Skeletal muscle tissue (tissue), 5 donors: ENCODE results near the gene SLC43A1. TPM values are rescaled to one million over a fixed set of nuclear protein-coding genes. Genes with fewer than 3 reads are reported as not detected.

Source experiments
- H3K27ac ChIP-seq: one replicate; pipeline ENCODE4 v1.7.0; 2013; ENCODE audit warnings: mild to moderate bottlenecking, low read depth, low read length, inconsistent platforms
- H3K27me3 ChIP-seq, 3 donors: one replicate each; pipeline ENCODE4 v1.7.0; 2013; ENCODE audit warnings: low read length in 3 of 3; ENCODE audit not compliant: control insufficient read depth in 3 of 3, insufficient read depth in 3 of 3
- H3K36me3 ChIP-seq, 3 donors: one replicate each; pipeline ENCODE4 v1.7.0; 2013; ENCODE audit warnings: low read length in 3 of 3; ENCODE audit not compliant: control insufficient read depth in 3 of 3, insufficient read depth in 3 of 3
- H3K4me1 ChIP-seq, 3 donors: one replicate each; pipeline ENCODE4 v1.7.0; 2013; ENCODE audit warnings: low read length in 3 of 3, mild to moderate bottlenecking in 3 of 3; ENCODE audit not compliant: control insufficient read depth in 3 of 3, insufficient read depth in 3 of 3
- H3K4me3 ChIP-seq, 3 donors: one replicate each; pipeline ENCODE4 v1.7.0; 2013; ENCODE audit warnings: low read length in 3 of 3
- H3K9ac ChIP-seq, 3 donors: one replicate each; pipeline ENCODE4 v1.7.0; 2013; ENCODE audit warnings: low read length in 3 of 3, mild to moderate bottlenecking in 3 of 3, moderate library complexity in 2 of 3, low read depth in 1 of 3
- H3K9me3 ChIP-seq, 3 donors: one replicate each; pipeline ENCODE4 v1.7.0; 2013; ENCODE audit warnings: low read length in 3 of 3; ENCODE audit not compliant: control insufficient read depth in 3 of 3
- small RNA-seq: library from RNA; depleted of rRNA; stranded (forward); fragments of <200 nt; gene quantifications from one replicate; pipeline ENCODE3, GENCODE V24; 2014
- total RNA-seq: library from RNA; depleted of rRNA; stranded (reverse); fragments of >200 nt; gene quantifications from one replicate; pipeline ENCODE4 v1.2.3, GENCODE V29; 2014
- donor health status: Osteomylitis.

SLC43A1 gene
- total RNA-seq, 1 donor from 2014 or later: 18.3 TPM

DNA sequence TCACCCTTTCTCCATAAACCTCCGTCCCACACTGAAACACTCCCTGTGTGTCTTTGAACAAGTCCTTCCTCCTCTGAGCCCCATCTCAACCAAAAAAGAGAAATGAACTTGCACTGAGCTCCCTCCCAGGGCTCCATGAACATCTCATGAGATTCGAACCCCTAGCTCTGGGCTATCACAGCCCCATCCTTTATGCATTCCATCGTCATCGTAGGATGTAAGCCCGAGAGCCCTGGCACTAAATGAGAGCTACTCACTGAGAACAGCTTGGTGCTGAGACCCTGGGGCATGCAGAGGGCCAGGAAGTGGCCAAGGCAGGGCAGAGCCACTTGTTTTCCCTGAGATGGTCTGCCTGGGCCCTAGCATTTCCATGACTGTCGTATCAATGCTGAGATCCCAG is 75.7 kb downstream of the SLC43A1 start:
- no peak overlapping the region for H3K4me3 ChIP-seq
- H3K36me3 ChIP-seq: no peaks in the 10 kb centered on the region
- H3K27me3 ChIP-seq: no peaks in the 10 kb centered on the region
- H3K27ac ChIP-seq: no peak overlapping the region
- H3K9me3 ChIP-seq: no peaks in the 10 kb centered on the region
- H3K4me1 ChIP-seq: no peaks in the 10 kb centered on the region
- H3K9ac ChIP-seq: no peak overlapping the region

DNA sequence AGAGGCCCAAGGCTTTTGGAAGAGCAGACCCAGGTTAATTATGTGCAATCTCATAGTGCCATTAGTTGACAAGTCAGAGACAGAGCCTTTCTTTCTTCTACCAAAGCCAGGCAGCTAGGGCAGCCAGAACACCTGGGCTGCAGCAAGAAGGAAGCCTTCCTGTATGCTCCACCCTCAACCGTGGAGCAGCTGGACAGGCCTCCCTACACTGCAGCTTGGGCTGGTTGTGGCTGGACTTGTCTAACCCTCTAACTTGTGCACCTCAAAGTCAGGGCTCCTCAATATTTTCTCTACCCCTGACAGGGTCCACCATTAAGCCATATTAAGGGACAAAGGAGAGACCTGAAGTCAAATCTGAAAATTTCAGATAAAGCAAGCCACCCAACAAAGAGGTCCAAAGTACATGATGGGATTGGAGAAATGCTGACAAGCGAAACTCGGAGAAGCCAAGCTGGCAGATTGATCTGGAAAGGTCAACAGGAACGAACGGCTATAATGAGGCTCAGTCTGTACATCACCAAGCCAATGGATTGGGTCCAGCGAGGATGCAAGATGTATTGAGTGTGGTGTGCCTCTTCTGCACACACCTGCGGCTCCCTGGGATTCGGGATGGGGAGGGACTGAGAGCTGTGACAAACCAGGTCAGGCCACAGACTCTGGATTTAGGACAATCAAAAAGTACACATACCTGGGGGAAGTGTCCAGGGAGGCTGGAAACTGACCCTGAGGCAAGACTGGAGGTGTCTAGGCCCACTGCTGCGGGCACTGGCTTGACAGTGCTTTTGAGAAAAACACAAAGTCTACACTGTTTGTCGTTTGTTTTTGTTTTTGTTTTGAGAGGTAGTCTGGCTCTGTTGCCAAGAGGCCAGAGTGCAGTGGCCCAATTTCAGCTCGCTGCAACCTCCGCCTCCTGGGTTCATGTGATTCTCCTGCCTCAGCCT is 76.9 kb downstream of the SLC43A1 start:
- H3K4me1 ChIP-seq: no peaks in the 10 kb centered on the region
- no peak overlapping the region for H3K9ac ChIP-seq
- H3K27ac ChIP-seq: no peak overlapping the region
- no peak overlapping the region for H3K4me3 ChIP-seq
- H3K9me3 ChIP-seq: no peaks in the 10 kb centered on the region
- H3K36me3 ChIP-seq: no peaks in the 10 kb centered on the region
- H3K27me3 ChIP-seq: no peaks in the 10 kb centered on the region

DNA sequence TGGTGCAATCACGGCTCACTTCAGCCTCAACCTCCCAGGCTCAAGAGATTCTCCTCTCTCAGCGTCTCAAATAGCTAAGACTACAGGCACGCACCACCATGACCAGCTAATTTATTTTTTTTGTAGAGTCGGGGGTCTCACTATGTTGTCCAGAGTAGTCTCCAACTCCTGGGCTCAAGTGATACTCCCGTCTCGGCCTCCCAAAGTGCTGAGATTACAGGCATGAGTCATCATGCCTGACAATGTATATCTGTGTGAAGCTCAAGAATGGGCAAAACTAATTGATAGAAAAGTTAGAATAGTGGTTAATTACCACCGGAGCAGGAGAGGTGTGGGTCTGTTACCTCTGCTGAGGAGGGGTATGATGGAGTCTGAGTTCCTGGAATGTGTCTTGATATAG is 79.5 kb downstream of the SLC43A1 start:
- Histone ChIP-seq H3K9ac (no peak overlapping the region), H3K4me1 (no peaks in the 10 kb centered on the region), H3K4me3 (no peak overlapping the region), H3K27ac (no peak overlapping the region), H3K9me3 (no peaks in the 10 kb centered on the region), H3K27me3 (no peaks in the 10 kb centered on the region), H3K36me3 (no peaks in the 10 kb centered on the region)

DNA sequence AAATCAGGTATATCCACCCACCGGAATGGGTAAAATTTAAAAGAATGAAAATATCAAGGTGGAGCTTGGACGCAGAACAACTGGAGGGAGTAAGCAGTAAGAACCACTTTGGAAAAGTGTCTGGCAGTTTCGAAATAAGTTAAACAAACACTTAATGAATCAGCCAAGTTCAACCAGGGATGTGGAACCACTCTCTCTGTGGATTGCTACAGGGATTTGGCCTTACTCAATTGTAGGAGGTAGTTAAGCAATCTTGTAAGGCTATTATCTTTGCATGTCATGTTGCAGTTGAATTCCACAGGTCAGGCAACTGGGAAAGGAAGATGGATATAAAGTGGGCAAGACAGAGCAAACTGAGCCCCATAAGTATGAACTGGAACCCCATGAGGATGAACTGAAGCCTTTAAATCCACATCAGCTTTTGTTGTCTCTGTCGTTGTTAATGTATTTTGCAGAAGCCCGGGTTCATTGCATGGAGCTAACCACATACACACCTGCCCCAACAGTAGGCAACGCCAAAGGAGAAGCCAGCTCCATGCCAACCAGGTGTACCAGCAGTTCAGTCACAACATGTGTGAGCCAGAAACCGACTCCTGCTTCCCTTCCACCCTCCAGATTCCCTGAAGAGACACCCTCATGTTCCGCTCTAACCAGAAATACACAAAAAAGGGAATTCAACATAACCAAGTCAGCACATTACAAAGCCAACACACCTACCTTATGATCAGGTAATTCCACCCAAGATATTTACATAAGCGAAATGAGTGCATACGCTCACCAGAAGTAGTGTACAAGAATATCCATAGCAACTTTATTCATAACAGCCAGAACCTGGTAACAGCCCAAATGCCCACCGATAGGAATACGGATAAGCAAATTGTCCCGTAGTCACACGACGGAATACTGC is 80.6 kb downstream of the SLC43A1 start:
- H3K27me3 ChIP-seq: no peaks in the 10 kb centered on the region
- no peaks in the 10 kb centered on the region for H3K4me1 ChIP-seq
- peak overlapping the region; percentile 22 for H3K27ac ChIP-seq

More for the DNA sequence above, 80.6 kb downstream of the SLC43A1 start:
- Histone ChIP-seq H3K4me3 (no peak overlapping the region), H3K9me3 (no peaks in the 10 kb centered on the region), H3K36me3 (no peaks in the 10 kb centered on the region), H3K9ac (no peak overlapping the region)

Small RNAs within 50 kb of the gene (small RNA-seq; reads per million reads assigned to genes)
- not detected for gene RN7SL605P
- gene RNA5SP341: not detected

Other genes with a start within 250 kb of the SLC43A1 start
- 65.2 TPM for gene TNKS1BP1, start 190.8 kb downstream of the SLC43A1 start, total RNA-seq
- 38.6 TPM for gene SSRP1, start 179.8 kb downstream of the SLC43A1 start, total RNA-seq
- gene P2RX3, start 177.3 kb downstream of the SLC43A1 start, total RNA-seq: 1.6 TPM
- 2.6 TPM for gene PRG3, start 134.6 kb downstream of the SLC43A1 start, total RNA-seq
- gene PRG2, start 125.1 kb downstream of the SLC43A1 start, total RNA-seq: 1.0 TPM
- gene SLC43A3, start 88.6 kb downstream of the SLC43A1 start, total RNA-seq: 15.1 TPM
- not detected for gene RTN4RL2, start 55.2 kb downstream of the SLC43A1 start, total RNA-seq
- 64.2 TPM for gene TIMM10, start 15.1 kb upstream of the SLC43A1 start, total RNA-seq
- 69.9 TPM for gene SMTNL1, start 21.9 kb upstream of the SLC43A1 start, total RNA-seq
- 15.7 TPM for gene UBE2L6, start 52.0 kb upstream of the SLC43A1 start, total RNA-seq
- 15.1 TPM for gene SERPING1, start 82.0 kb upstream of the SLC43A1 start, total RNA-seq
- gene YPEL4, start 134.2 kb upstream of the SLC43A1 start, total RNA-seq: 0.52 TPM
- gene CLP1, start 142.1 kb upstream of the SLC43A1 start, total RNA-seq: 20.4 TPM
- gene ZDHHC5, start 152.4 kb upstream of the SLC43A1 start, total RNA-seq: 19.3 TPM
- 11.0 TPM for gene MED19, start 196.5 kb upstream of the SLC43A1 start, total RNA-seq
- 30.3 TPM for gene TMX2, start 196.9 kb upstream of the SLC43A1 start, total RNA-seq
- gene SELENOH, start 225.8 kb upstream of the SLC43A1 start, total RNA-seq: 61.1 TPM
- gene BTBD18, start 236.1 kb upstream of the SLC43A1 start, total RNA-seq: not detected
- 121 TPM for gene CTNND1, start 246.1 kb upstream of the SLC43A1 start, total RNA-seq